ENCODE data around the gene ATP2A3. TPM values are rescaled to one million over a fixed set of nuclear protein-coding genes. Genes with fewer than 3 reads are reported as not detected.

ATP2A3 gene
- total RNA-seq, 1 experiment from 2014 or later: 13.3 TPM

DNA sequence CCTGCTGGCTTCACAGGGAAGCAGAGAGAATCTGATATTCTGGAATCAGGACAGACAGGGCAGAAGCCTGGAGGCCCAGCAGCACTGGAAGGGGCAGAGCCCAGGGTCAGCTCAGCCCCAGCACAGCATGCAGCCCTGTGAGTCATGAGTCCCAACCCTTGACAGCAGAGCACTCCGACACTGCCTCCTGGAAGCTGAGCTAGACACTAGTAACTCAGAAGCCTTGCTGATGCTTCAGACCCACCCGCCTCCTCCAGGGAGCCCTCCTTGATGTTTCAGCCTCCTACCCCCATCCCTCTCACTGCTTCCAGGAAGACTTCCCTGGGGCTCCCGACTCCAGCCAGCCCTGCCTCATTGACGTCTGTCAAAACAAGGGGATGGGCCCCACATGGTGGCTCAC lies 78.3 kb downstream of the ATP2A3 start:
- Mint-ChIP-seq H3K36me3 (ENCODE audit: insufficient read depth in 1 of 3, low read depth in 3 of 3) (peaks cover 0 to 7% (median 1%) of the 10 kb centered on the region in 3 experiments; a peak in 4 of 7 replicates), H3K27ac (peak overlapping the region in 2 of 3 experiments; percentile 54 to 92; a peak in 2 of 7 replicates), H3K9me3 (no peaks in the 10 kb centered on the region), H3K4me1 (peaks cover 13 to 32% of the 10 kb centered on the region in 2 experiments), H3K27me3 (ENCODE audit: low read depth) (0 out of 2 replicates have a peak, but pooled peaks cover 2% of the 10 kb centered on the region), H3K4me3 (no peak overlapping the region; a peak in 1 of 5 replicates)
- no peak overlapping the region for H3K56ac ChIP-seq (ENCODE audit: insufficient read length, low read depth, low read length)
- H3K18ac ChIP-seq (ENCODE audit: insufficient read length, low read depth, low read length): no peak overlapping the region
- WGBS (ENCODE audit: extremely low coverage, insufficient read length, low lambda C conversion rate): no CpG with 5 or more reads among the region's 4 CpGs
- no peak overlapping the region for H4K8ac ChIP-seq (replicated peaks; ENCODE audit: insufficient read length, low read depth, low read length)
- H2BK5ac ChIP-seq (ENCODE audit: insufficient read length, low read length): no peak overlapping the region
- no peak overlapping the region for H3K14ac ChIP-seq (ENCODE audit: insufficient read depth, low read length)
- TF ChIP-seq, protein P1, sequence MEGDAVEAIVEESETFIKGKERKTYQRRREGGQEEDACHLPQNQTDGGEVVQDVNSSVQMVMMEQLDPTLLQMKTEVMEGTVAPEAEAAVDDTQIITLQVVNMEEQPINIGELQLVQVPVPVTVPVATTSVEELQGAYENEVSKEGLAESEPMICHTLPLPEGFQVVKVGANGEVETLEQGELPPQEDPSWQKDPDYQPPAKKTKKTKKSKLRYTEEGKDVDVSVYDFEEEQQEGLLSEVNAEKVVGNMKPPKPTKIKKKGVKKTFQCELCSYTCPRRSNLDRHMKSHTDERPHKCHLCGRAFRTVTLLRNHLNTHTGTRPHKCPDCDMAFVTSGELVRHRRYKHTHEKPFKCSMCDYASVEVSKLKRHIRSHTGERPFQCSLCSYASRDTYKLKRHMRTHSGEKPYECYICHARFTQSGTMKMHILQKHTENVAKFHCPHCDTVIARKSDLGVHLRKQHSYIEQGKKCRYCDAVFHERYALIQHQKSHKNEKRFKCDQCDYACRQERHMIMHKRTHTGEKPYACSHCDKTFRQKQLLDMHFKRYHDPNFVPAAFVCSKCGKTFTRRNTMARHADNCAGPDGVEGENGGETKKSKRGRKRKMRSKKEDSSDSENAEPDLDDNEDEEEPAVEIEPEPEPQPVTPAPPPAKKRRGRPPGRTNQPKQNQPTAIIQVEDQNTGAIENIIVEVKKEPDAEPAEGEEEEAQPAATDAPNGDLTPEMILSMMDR (conservative IDR thresholded peaks at IDR 0.05): no peak
- H2AFZ ChIP-seq (ENCODE audit: low read length): no peak overlapping the region
- no peak for DNase-seq
- H3K9ac ChIP-seq (ENCODE audit: extremely low read depth, insufficient read length, low read length): no peak overlapping the region
- no peaks in the 10 kb centered on the region for H3K79me2 ChIP-seq (ENCODE audit: insufficient read depth, low read length)
- H3K23ac ChIP-seq (ENCODE audit: insufficient read length, low read depth, low read length): no peak overlapping the region
- no peaks in the 10 kb centered on the region for H3K27me3 ChIP-seq (ENCODE audit: insufficient read depth, low read length)
- no peaks in the 10 kb centered on the region for H4K20me1 ChIP-seq (ENCODE audit: control insufficient read depth, insufficient read depth, insufficient read length)
- H3K4me1 ChIP-seq (ENCODE audit: insufficient read depth, low read length): no peaks in the 10 kb centered on the region
- H3T11ph ChIP-seq (ENCODE audit: low read length): no peak overlapping the region
- no peaks in the 10 kb centered on the region for H3K79me1 ChIP-seq (ENCODE audit: insufficient read depth, low read depth, low read length, poor library complexity, severe bottlenecking)
- no peak overlapping the region for H4K91ac ChIP-seq (ENCODE audit: insufficient read length, low read depth, low read length)
- no peak overlapping the region for H2BK15ac ChIP-seq (ENCODE audit: low read depth, low read length)
- H3K4me2 ChIP-seq (ENCODE audit: insufficient read depth, insufficient read length, low read length): no peak overlapping the region
- no peaks in the 10 kb centered on the region for H3K23me2 ChIP-seq (ENCODE audit: insufficient read length, low read depth, low read length, poor library complexity, severe bottlenecking)
- H3K9me3 ChIP-seq (ENCODE audit: control insufficient read depth, low read depth, low read length): no peaks in the 10 kb centered on the region
- H4K5ac ChIP-seq (ENCODE audit: insufficient read length, low read depth, low read length): no peak overlapping the region
- no peak overlapping the region for H2BK20ac ChIP-seq (ENCODE audit: low read depth, low read length, poor library complexity, severe bottlenecking)
- no peak overlapping the region for H2BK120ac ChIP-seq (ENCODE audit: low read depth, low read length, poor library complexity, severe bottlenecking)
- H2AK5ac ChIP-seq (ENCODE audit: insufficient read length, low read length): no peak overlapping the region
- H3K27ac ChIP-seq (ENCODE audit: insufficient read length, low read depth, low read length): no peak overlapping the region
- no peak overlapping the region for H2BK12ac ChIP-seq (ENCODE audit: insufficient read length, low read depth, low read length)
- no peak overlapping the region for H3K4ac ChIP-seq (ENCODE audit: low read depth, low read length)

Measured in H9 (cell line).